ENCODE results near the gene QSOX1.
"Not testable (repeated sequence)": the region's sequence is repeated elsewhere in the genome, so short reads cannot be mapped to it uniquely, and the experiment has no call there.

QSOX1 gene

DNA sequence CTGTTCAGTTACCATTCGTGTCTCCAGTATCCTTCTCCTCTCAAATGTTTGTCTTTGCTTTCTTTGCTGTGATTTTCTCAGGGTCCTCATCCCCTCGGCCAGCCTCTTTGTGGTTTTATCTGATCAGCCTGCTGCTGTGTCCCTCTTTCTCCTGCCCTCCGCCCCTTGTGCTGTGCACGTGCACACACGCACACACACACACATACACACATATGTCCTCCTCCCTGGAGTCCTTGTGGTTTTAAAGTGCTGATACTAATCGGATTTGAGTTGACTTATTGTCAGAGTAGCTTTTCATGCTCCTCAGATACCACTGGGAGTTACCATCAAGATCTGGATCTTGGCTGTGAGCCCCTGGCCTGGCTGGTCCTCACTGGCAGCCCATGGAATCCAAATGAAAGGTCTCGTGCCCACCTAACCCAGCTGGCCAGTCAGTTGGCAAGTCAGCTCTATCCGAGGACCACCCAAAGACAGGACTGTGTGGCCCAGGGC lies 34.1 kb downstream of the QSOX1 start:
- DNase-seq (ENCODE audit: low read depth): no peak

DNA sequence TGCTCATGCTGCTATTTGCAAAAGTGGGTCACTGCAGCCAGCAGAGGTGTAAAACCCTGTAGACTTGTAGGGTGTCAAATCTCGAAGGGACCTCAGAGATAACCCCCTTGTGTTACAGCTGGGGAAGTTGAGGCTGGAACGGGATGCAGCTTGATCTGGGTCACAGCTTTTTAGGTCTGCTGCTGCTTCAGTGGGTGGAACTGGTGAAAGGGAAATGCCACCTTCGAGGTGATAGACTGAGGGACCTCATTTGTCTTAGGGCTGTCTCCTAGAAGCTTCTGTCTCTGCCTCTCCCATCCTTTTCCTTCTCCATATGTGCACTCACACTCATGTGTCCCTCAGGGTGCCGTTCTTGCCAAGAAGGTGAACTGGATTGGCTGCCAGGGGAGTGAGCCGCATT lies 35.4 kb downstream of the QSOX1 start:
- DNase-seq (ENCODE audit: low read depth): no peak

DNA sequence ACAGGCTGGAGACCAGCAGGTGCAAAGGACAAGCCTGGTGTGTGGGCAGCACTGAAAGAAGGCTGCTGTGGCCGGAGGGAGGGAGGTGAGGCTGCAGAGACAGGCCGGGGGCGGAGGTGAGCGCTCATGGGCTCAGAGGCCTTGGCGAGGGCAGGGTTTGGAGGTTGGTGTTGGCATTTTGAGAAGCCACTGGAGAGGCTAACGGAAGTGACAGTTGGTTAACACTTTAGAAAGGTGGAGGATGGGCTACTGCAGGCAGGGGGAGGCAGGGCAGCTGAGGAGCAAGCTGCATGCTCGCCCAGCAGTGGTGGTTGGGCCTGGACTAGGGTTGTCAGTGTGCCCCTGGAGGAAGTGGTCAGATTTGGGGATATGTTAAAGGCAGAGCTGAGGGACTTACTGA lies 37.5 kb downstream of the QSOX1 start:
- no peak for DNase-seq (ENCODE audit: low read depth)

DNA sequence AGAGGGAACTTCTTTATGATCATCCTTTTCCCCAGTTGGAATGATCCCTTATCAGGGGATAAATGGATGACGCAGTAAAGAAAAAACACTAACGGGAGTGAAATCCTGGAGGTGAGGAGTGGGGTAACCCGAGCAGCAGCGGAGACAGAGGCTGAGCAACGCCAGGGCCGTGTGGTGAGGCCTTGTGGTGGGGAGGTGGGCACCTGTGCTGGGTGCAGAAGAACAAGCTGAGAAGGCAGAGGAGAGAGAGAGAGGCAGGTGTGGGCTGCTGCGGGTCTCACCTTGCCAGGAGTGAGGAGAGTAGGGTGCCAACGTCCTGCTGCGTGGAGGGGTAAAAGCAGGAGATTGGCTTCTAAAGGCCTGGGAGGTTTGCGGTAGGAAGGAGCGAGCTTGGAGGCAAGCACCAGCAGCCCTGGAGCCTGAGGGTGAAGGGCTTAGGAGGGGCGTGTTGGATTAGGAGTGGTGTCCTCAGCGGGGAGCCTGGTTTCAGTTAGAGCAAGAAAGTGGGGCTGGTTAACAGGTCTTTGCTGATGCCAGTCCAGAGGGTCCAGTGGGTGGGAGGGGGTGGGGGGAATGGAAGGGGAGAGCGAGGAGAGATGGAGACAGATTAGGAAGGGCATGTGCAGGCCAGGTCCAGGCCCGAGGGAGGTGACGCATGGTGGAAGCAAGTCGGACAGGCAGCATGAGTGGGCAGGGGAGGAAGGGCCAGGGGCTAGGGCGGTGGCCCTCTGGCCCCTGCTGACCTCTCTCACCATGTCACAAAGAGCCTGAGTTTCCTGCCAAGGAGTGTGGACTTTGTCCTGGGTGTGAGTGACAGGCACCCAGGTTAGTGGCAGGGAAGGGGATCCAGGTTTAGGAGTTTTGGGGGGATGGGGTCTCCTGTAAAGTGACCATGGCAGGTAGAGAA lies 38.7 kb downstream of the QSOX1 start:
- DNase-seq (ENCODE audit: low read depth): no peak

DNA sequence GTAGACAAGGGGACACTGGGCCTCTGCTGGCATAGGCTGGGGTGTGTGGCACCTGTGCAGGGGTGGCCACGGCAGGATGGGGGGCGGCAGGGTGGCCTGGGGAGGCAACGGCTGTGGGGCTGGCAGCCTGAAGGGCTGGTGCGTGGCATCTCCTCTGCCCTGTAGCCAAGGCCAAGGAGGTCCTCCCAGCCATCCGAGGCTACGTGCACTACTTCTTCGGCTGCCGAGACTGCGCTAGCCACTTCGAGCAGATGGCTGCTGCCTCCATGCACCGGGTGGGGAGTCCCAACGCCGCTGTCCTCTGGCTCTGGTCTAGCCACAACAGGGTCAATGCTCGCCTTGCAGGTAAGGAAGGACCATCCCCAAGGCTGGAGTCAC lies 39.4 kb downstream of the QSOX1 start:
- DNase-seq (ENCODE audit: low read depth): no peak

DNA sequence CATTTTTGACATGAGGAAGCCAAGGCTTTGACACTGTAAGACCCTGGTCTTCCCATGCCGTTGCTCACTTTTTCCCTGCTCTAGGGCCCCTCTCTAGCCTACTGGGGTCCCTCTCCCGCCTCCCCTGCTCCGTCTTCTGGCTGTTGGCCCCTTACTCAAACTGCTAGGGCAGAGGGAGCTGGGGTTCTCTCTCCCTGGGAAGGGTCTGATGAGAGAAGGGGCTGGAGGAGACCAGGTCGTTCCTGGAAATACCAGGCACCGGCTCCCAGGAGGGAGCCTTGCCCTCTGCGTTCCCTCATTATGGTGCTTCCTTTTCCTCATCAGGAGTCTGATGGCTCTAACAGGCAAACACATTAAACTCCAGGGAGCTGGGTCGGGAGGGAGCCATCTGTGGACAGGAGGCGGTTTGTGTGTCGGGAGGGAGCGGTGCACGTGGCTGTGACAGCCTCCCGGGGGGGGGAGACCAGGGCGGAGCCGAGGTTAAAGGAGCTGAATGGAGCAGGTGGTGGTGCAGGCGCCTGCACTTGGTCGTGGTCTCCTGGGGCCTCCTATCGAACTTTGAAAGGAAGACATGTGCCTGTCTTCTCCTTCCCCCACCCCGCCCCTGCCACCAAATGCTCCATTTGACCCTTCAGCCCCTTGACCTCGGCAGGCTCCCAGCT lies 40.0 kb downstream of the QSOX1 start:
- no peak for DNase-seq (ENCODE audit: low read depth)

DNA sequence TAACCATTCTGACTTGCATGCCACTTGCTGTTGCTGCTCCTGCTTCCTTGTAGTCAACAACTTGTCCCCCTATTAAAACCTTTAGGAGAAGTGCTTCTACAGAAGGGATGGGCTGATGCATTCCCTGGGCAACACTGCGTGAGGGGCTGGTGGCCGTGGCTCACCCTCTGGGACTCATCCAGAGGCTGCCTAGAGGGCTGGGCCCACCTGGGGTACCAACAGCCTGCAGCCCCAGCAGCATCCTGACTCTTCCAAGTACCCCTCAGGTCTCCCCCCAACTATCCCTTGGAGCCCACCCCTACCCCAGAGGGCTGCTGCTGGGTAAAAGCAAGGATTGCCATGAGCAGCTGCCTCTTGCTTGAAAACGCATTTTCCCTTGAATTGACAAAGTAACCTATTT lies 40.7 kb downstream of the QSOX1 start:
- no peak for DNase-seq (ENCODE audit: low read depth)

DNA sequence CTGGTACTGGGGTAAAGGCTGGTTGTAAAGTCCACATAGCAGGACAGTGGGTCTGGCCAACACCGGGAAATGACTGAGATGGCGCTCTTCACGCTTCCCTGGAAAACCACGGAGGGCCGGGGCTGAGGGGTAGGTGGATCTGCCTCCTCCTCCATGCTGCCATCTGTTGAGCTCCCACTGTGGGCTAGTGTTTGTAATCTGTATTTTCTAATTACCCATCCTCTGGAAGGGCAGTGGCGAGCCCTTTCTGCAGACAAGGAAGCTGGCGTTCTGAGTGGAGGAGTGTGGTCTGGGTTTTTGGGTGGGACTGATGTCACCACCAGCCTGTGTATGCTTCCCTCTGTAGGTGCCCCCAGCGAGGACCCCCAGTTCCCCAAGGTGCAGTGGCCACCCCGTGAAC lies 41.2 kb downstream of the QSOX1 start:
- DNase-seq (ENCODE audit: low read depth): no peak

DNA sequence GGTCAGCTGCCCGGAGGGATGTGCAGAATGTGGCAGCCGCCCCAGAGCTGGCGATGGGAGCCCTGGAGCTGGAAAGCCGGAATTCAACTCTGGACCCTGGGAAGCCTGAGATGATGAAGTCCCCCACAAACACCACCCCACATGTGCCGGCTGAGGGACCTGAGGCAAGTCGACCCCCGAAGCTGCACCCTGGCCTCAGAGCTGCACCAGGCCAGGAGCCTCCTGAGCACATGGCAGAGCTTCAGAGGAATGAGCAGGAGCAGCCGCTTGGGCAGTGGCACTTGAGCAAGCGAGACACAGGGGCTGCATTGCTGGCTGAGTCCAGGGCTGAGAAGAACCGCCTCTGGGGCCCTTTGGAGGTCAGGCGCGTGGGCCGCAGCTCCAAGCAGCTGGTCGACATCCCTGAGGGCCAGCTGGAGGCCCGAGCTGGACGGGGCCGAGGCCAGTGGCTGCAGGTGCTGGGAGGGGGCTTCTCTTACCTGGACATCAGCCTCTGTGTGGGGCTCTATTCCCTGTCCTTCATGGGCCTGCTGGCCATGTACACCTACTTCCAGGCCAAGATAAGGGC lies 41.9 kb downstream of the QSOX1 start:
- DNase-seq (ENCODE audit: low read depth): no peak

DNA sequence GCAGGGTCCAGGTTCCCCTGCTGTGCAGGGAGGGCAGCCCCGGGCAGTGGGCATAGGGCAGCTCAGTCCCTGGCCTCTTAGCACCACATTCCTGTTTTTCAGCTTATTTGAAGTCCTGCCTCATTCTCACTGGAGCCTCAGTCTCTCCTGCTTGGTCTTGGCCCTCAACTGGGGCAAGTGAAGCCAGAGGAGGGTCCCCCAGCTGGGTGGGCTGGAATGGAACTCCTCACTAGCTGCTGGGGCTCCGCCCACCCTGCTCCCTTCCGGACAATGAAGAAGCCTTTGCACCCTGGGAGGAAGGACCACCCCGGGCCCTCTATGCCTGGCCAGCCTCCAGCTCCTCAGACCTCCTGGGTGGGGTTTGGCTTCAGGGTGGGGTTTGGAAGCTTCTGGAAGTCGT lies 42.6 kb downstream of the QSOX1 start:
- no peak for DNase-seq (ENCODE audit: low read depth)

DNA sequence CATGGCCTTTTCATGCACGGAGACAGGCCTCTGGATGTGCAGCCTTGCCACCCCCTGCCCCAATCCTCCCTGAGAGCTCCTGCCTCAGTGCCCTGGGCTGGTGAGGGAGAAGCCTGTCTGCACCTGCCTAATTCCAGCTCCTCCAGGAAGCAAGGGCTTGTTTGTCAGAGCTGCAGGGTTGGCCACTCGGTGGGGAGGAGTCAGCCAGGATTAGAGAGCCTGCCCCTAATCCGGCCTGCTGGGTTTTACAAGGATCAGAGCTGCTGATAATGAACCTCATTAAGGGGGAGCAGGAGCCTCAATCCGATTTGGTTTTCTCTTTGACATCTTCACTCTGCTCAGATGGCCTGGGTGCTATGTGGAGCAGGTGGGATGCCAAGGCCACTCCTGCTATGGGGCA lies 43.5 kb downstream of the QSOX1 start:
- no peak for DNase-seq (ENCODE audit: low read depth)

DNA sequence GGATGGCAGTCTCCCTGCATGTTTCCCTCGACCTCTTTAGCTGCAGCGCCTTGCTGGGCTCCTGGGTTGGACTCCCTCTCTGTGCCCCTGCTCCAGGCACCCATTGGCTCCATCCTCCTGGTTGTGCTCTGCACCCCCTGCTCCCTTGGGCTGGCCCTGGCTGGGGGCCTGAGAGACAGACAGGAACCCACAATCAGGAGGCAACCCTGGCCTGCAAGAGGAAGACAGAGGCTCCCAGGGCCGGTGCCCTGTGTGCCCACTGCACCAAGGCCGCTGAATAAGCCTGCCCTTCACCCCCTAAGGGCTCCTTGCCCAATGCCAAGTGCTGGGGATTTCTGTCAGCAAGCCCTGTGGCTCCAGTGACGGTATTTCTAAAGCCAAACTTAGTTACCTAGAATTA lies 43.9 kb downstream of the QSOX1 start:
- DNase-seq (ENCODE audit: low read depth): no peak

DNA sequence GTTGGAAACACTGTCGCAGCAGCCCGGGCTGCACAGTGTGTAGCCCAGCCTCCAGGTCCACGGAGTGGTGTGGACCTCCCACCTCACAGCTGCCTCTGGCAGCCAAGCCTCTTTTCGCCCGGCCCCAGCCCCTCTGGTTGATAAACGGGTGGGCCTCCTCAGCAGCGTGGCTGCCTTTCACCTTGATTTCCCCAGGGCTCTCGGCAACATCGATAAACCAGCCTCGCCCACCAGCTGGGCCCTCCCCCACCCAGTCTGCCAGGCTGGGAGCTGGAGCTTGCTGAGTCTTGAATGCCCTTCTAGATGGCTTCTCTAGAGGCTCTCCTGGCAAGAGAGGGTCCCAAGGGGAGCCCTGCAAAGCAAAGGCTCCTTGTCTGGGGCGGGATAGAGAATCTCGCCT lies 44.3 kb downstream of the QSOX1 start:
- no peak for DNase-seq (ENCODE audit: low read depth)

DNA sequence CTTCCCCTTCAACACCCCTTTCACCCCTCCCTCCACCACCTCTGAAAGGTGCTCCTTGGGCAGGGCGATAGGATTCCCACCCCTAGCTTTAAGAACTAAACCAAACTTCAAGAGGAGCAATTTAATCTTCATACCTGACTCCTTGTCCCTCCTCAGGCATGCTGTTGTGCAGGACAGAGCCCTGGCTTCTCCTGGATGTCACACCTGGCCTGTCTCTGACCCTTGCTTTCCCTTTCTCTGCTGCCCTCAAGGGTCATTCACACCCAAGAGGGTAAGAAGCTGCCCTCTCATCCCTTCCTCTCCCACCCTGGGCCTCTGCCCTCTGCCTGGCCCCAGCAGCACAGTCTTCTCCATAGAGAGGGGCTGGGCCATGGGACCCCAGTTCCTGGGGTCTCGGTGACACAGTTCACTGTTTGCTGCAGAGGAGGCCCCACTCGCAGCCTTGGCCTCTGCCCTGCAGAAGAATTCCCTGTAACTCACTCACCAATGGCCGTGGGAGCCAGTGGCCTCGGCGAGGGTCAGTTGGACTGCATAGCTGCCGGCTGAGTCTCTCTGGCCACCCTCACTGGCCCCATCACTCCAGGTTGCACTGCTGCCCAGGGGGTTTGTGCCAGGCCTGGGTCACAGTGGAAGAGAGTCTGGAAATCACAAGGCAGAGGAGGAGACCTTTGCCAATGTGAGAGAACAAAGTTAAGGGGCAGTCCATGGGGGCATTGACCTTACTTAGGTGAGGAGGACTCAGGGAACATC lies 47.0 kb downstream of the QSOX1 start:
- no peak for DNase-seq (ENCODE audit: low read depth)

DNA sequence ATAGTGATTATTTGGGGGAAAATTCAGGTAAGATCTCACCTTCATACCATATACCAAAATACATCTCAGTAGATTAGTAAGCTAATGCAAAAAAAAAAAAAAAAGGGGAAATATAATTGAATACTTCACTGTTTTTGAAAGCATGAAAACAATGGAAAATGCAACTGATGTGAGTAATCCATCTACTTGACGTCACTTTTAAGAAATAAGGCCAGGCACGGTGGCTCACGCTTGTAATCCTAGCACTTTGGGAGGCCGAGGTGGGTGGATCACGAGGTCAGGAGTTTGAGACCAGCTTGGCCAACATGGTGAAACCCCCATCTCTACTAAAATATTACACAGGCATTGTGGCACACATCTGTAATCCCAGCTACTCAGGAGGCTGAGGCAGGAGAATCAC lies 47.9 kb downstream of the QSOX1 start:
- not testable (repeated sequence) for DNase-seq (ENCODE audit: low read depth)

DNA sequence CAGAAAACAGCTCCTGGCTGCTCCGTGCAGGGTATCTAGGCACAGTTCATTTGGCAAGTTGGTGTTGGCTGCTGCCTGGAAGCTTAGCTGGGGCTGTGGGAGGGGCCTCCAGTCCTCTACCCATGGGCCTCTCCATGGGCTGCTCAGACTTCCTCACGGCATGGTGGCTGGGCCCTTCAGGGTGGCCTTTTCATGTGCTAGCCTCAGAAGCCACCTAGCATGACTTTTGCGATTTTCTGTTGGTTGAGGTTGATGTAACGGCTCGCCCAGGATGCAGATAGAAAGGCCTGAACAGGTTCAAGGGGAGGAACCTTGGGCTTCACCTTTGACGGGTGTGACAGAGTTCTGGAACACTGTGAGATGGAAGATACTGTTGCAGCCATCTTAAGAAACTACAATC lies 49.6 kb downstream of the QSOX1 start:
- no peak for DNase-seq (ENCODE audit: low read depth)

DNA sequence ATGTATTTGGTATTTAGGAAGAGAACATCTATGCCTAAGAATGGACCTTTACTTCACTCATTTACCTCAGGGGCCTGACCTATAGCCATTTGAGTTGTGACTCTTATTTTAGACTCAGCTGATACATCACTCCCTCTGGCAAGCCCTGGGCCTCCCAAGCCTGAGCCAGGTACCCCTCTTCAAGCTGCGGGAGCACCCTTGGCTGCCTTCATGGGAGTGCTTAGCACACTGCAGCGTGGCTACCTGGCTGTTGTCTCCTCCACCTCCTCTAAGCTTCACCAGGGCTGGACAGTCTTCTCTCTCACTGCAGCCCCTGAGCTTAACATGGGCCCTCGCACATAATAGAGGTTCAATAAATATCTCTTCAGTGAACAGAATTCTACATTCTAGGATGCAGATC lies 51.9 kb downstream of the QSOX1 start:
- DNase-seq (ENCODE audit: low read depth): no peak

DNA sequence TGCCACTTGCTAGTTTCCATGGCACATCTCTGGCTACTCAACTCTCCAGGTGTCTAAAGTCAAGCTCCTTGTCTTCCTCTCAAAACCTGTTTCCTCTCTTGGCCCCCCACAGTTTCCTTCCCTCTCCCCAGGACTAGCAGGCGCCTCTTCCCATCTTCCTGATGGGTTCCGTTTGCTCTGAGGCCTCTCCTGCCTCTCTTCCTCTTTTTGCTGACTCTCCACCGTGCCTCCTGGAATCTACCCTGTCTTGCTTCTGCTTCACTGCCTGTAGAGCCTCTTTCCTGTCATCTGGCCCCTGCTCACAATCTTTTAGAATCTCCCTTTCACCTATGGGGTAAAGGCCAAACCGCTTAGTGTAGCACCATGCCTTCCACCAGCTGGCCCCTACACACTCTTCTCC lies 53.6 kb downstream of the QSOX1 start:
- DNase-seq (ENCODE audit: low read depth): no peak

DNA sequence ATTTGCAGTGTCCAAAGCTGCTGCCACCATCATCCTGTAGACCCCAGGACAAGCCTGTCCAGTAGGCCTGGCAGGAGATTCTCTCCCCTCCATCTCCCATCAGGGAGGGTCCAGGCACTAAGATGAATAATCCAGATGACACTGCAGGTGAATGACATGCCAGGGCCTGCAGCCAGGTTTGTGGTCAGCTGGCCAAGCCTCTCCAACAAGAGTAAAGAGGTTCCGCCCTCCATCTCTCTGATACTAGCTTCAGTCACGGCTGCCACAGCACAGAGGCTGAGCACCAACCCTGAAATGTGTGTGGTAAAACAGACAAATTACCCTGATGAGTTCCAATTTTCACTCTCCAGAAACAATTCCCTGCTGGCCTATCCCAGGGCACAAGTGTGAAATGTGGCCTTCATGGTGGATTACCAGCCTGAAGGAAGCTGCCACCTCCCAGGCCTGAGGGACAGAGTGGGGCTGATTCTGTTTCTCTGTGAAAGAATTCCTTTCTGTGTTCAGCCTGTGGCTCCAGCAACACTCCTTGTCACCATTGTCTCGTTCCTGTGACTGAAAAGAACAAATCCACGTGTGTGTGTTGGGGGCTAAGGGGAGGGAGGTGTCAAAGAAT lies 55.4 kb downstream of the QSOX1 start:
- no peak for DNase-seq (ENCODE audit: low read depth)

DNA sequence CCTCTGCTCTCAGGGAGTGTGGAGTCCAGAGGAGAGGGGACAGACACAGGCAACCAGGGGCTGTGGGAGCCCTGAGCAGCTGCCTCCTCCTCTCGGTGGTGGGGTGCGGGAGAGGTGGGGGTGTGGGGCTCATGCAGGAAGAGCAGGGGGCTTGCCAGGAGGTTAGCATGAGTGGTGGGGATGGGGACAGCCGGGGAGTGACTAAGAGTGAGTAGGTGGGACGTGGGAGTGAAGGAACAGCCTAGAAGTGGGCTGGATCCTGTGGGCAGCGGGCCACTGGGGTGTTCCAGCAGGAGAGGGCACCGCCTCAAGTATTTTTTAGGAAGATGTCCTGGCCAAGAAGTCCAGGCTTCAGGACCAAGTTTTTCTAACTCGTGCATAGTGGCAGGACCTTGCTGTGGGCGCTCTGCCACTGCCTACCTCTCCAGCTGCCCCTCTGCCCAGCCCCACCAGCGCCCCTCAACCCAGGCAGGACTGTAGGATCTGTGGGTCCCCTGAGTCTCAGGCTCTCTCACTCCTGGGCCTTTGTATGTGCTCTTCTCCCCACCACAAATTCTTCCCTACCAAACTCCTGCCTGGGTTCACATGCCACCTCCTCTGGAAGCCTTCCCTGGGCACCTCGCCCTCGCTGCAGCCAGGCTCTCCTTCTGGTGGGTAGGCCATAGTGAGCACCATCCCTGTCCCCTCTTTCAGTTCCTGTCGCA lies 56.6 kb downstream of the QSOX1 start:
- no peak for DNase-seq (ENCODE audit: low read depth)

DNA sequence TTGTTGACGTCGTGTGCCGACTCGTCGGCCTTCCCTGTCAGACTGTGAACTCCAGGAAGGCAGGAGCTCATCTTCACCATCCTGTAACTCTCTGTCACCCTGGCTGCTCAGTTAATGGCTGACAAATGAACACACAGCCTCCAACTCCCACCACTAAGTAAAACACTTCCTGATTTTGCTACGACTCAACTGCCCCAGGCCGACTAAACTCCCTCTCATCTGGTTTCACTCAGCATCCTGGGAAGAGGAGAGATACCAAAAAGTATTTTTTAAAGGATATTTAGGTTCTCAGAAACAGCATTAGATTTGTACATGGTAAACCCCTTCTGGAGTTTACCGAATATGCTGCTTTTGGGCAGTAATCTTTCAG lies 57.2 kb downstream of the QSOX1 start:
- DNase-seq (ENCODE audit: low read depth): no peak

Measured in stimulated activated CD8-positive, alpha-beta memory T cell treated with anti-CD3 and anti-CD28 coated beads, Interleukin-12 subunit alpha, Interleukin-12 subunit beta, amount 100 ng/mL, for 4 hours (primary cell).